BE2C (cell line): Measurements from ENCODE around the gene EDIL3.
"Not testable (repeated sequence)": the region's sequence is repeated elsewhere in the genome, so short reads cannot be mapped to it uniquely, and the experiment has no call there.

Source experiments
- DNase-seq: peaks from one replicate; pipeline ENCODE4 v3.0.0-alpha.2; 2020
- H3K27me3 ChIP-seq: fragments of 250-450 bp; sonication (Bioruptor Pico); 2 replicates; pipeline ENCODE4 v1.5.1; 2020; ENCODE audit warnings: mild to moderate bottlenecking
- H3K36me3 ChIP-seq: fragments of 250-450 bp; sonication (Bioruptor Pico); 2 replicates; pipeline ENCODE4 v1.5.1; 2020; ENCODE audit warnings: mild to moderate bottlenecking
- H3K4me1 ChIP-seq: fragments of 250-450 bp; sonication (Bioruptor Pico); 2 replicates; pipeline ENCODE4 v1.5.1; 2020
- H3K4me3 ChIP-seq: 2 replicates; pipeline ENCODE4 v1.5.1; 2011; ENCODE audit warnings: low read depth, low read length
- H3K9me3 ChIP-seq: fragments of 250-450 bp; sonication (Bioruptor Pico); 2 replicates; pipeline ENCODE4 v1.5.1; 2020
- CTCF ChIP-seq: IDR thresholded peaks from 2 replicates; pipeline ENCODE4 v1.5.1; 2012; ENCODE audit warnings: mild to moderate bottlenecking, low read depth, low read length

Gene EDIL3

GRCh38 chr5:84299959-84300358, 84.7 kb downstream of the EDIL3 start:
- DNase-seq, result no peak
- no peaks in the 10 kb centered on the region for H3K36me3 ChIP-seq
- H3K4me3 ChIP-seq, result no peak overlapping the region
- no peaks in the 10 kb centered on the region for H3K27me3 ChIP-seq
- peaks cover 5% of the 10 kb centered on the region for H3K4me1 ChIP-seq
- no peak for TF ChIP-seq CTCF
- H3K9me3 ChIP-seq, result no peaks in the 10 kb centered on the region

- no peak for DNase-seq
- no peaks in the 10 kb centered on the region for H3K36me3 ChIP-seq
- no peak overlapping the region for H3K4me3 ChIP-seq
- no peak for TF ChIP-seq CTCF
- H3K27me3 ChIP-seq, result no peaks in the 10 kb centered on the region
- peaks cover 5% of the 10 kb centered on the region for H3K4me1 ChIP-seq
- no peaks in the 10 kb centered on the region for H3K9me3 ChIP-seq
Measured at GRCh38 chr5:84298628-84299027, 86.1 kb downstream of the EDIL3 start.

GRCh38 chr5:84297641-84298040, 87.0 kb downstream of the EDIL3 start:
- H3K4me1 ChIP-seq, H3K4me3 ChIP-seq, DNase-seq, H3K36me3 ChIP-seq, H3K27me3 ChIP-seq, H3K9me3 ChIP-seq: not testable (repeated sequence)

GRCh38 chr5:84292788-84293653, 91.7 kb downstream of the EDIL3 start:
- no peak for DNase-seq
- Histone ChIP-seq H3K4me1 (peaks cover 9% of the 10 kb centered on the region), H3K9me3 (no peaks in the 10 kb centered on the region), H3K27me3 (no peaks in the 10 kb centered on the region), H3K4me3 (no peak overlapping the region), H3K36me3 (no peaks in the 10 kb centered on the region)
- no peak for TF ChIP-seq CTCF

GRCh38 chr5:84292000-84292642, 92.6 kb downstream of the EDIL3 start:
- no peaks in the 10 kb centered on the region for H3K36me3 ChIP-seq
- no peak overlapping the region for H3K4me3 ChIP-seq
- H3K4me1 ChIP-seq, result peaks cover 15% of the 10 kb centered on the region
- 0 out of 2 replicates have a peak, but pooled peaks have one; percentile 12 for TF ChIP-seq CTCF
- H3K9me3 ChIP-seq, result no peaks in the 10 kb centered on the region
- no peak for DNase-seq
- H3K27me3 ChIP-seq, result no peaks in the 10 kb centered on the region

- H3K27me3 ChIP-seq, result no peaks in the 10 kb centered on the region
- no peak overlapping the region for H3K4me3 ChIP-seq
- H3K9me3 ChIP-seq, result no peaks in the 10 kb centered on the region
- no peak for TF ChIP-seq CTCF
- no peaks in the 10 kb centered on the region for H3K36me3 ChIP-seq
- DNase-seq, result no peak
- H3K4me1 ChIP-seq, result peaks cover 20% of the 10 kb centered on the region
Measured at GRCh38 chr5:84290673-84291072, 94.0 kb downstream of the EDIL3 start.
